Inferior parietal cortex (tissue), 1 donor: Measurements from ENCODE around the gene NTN3.
A peak's percentile ranks its signal among the peaks of the same experiment; 100 is the strongest.

Experiments
- DNase-seq: peaks from one replicate; pipeline ENCODE4 v3.0.0-alpha.2; 2016; ENCODE audit errors: extremely low spot score

Gene NTN3

GRCh38 chr16:2497116-2497630, 26.1 kb downstream of the NTN3 start:
- DNase-seq = no peak

- DNase-seq = no peak
Observed at GRCh38 chr16:2497695-2498484, 26.8 kb downstream of the NTN3 start.

- no peak for DNase-seq
Observed at GRCh38 chr16:2498531-2499253, 27.6 kb downstream of the NTN3 start.

GRCh38 chr16:2499454-2499853, 28.4 kb downstream of the NTN3 start:
- DNase-seq = no peak

- no peak for DNase-seq
Observed at GRCh38 chr16:2499890-2500429, 28.9 kb downstream of the NTN3 start.

GRCh38 chr16:2500430-2500917, 29.4 kb downstream of the NTN3 start:
- DNase-seq = no peak

GRCh38 chr16:2500918-2501750, 30.0 kb downstream of the NTN3 start:
- peak; percentile 82 for DNase-seq

- no peak for DNase-seq
Observed at GRCh38 chr16:2501946-2502895, 31.1 kb downstream of the NTN3 start.

- DNase-seq = no peak
Observed at GRCh38 chr16:2505695-2506094, 34.6 kb downstream of the NTN3 start.

- DNase-seq = no peak
Observed at GRCh38 chr16:2507052-2507659, 36.1 kb downstream of the NTN3 start.

GRCh38 chr16:2507665-2508064, 36.6 kb downstream of the NTN3 start:
- no peak for DNase-seq

GRCh38 chr16:2508722-2509400, 37.8 kb downstream of the NTN3 start:
- DNase-seq = no peak

GRCh38 chr16:2511128-2511800, 40.2 kb downstream of the NTN3 start:
- no peak for DNase-seq

GRCh38 chr16:2511996-2512734, 41.1 kb downstream of the NTN3 start:
- no peak for DNase-seq

GRCh38 chr16:2512735-2513404, 41.8 kb downstream of the NTN3 start:
- DNase-seq = no peak

- DNase-seq = peak; percentile 89
Observed at GRCh38 chr16:2513405-2514332, 42.6 kb downstream of the NTN3 start, which contains the start of gene ATP6V0C. Gene ATP6V0C (plus strand): TSS chr16:2513952. CDS start chr16:2514104, 152 bp downstream.
